IMR-90 (cell line): ENCODE results near the gene DDX20.

Experiments
- CTCF ChIP-seq: conservative IDR thresholded peaks from 2 replicates; pipeline ENCODE4 v1.5.1; 2012; ENCODE audit warnings: mild to moderate bottlenecking, low read depth, low read length, improper control_type of control experiment
- FOS ChIP-seq: fragments of 150-350 bp; IDR thresholded peaks from 2 replicates; pipeline ENCODE4 v1.6.1; 2016; ENCODE audit warnings: low read depth, low read length
- MAFK ChIP-seq: IDR thresholded peaks from 2 replicates; pipeline ENCODE4 v1.6.1; 2012; ENCODE audit warnings: low read depth, low read length, improper control_type of control experiment
- POLR2A ChIP-seq: IDR thresholded peaks from 2 replicates; pipeline ENCODE4 v1.6.1; 2012; ENCODE audit warnings: mild to moderate bottlenecking, low read depth, low read length
- RCOR1 ChIP-seq: IDR thresholded peaks from 2 replicates; pipeline ENCODE4 v1.6.1; 2012; ENCODE audit warnings: mild to moderate bottlenecking, low read length, improper control_type of control experiment; ENCODE audit not compliant: insufficient replicate concordance
- USF2 ChIP-seq: fragments of 150-350 bp; IDR thresholded peaks from 2 replicates; pipeline ENCODE4 v1.6.1; 2017; ENCODE audit warnings: mild to moderate bottlenecking, antibody characterized with exemption, low read length, low read depth

- TF ChIP-seq CTCF = no peak
- TF ChIP-seq USF2 = no peak
- TF ChIP-seq POLR2A = no peak
- TF ChIP-seq MAFK = no peak
- TF ChIP-seq FOS = no peak
- TF ChIP-seq RCOR1 = no peak
Observed at GRCh38 chr1:111770916-111771315, 15.2 kb downstream of the DDX20 start.
